Measurements from ENCODE around the gene FGFR2. TPM values are rescaled to one million over a fixed set of nuclear protein-coding genes. Genes with fewer than 3 reads are reported as not detected.
A peak's percentile ranks its signal among the peaks of the same experiment; 100 is the strongest.

The FGFR2 gene
- total RNA-seq, 1 donor from 2014 or later = 0.70 TPM

DNA sequence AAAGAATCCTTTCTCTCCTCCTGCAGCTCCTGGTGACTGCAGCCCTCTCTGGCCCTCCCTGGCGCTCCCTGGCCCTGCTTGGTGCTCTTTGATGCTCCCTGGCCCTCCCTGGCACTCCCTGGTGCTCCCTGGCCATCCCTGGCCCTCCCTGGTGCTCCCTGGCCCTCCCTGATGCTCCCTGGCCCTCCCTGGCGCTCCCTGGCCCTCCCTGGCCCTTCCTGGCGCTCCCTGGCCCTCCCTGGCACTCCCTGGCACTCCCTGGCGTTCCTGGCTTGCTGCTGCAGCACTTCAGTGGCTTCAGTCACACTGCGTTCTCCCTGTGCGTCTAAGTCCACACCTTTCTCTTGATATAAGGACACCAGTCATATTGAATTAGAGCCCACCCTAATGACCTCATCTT lies 15.2 kb upstream of the FGFR2 start:
- ATAC-seq = no peak
- no peak for DNase-seq (ENCODE audit: missing footprints)
- intact Hi-C loops (cut with DNase I) = no loop called here

DNA sequence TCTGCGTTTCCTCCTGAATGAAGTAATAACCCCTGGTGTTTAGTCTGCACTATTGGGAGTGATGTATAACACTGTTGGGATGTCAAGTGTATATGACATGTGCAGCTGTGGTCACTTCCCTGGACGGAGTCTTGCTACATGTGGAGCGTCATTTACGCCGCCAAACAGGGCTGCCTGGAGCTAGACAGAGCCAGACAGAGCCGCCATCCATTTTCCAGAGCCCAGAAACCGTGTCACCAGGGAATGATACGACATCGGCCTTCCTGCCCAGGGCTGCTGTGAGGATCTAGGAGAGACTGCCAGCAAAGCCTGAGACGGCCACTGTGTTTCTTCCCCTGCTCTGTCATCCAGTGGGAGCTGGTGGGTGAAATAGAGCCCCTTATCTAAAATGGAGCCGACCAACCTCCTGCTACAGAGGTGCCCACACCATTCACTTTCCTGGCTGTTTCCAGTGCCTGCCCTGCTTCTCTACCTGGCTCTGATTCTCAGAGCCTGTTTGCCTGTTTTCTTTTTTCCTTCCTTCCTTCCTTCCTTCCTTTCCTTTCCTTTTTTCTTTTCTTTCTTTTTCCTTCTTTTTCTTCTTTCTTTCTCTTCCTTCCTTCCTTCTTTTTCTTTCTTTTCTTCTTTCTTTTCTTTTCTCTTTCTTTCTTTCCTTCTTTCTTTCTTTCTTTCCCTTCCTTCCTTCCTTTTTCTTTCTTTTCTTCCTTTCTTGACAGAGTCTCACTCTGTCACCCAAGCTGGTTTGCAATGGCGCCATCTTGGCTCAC lies 13.3 kb upstream of the FGFR2 start:
- DNase-seq (ENCODE audit: missing footprints) (no peak), ATAC-seq (no peak)
- intact Hi-C loops (cut with DNase I) = no loop called here

GRCh38 chr10:121610798-121611323 lies 12.6 kb upstream of the FGFR2 start:
- ATAC-seq (no peak), DNase-seq (ENCODE audit: missing footprints) (no peak)
- intact Hi-C loops (cut with DNase I) = no loop called here

GRCh38 chr10:121609426-121610380 lies 11.5 kb upstream of the FGFR2 start:
- ATAC-seq = no peak
- intact Hi-C loops (cut with DNase I) = loop anchor here (5.0 to 10.0 kb wide), 2 partner anchors 125 to 667 kb away; no protein-coding TSS in a partner anchor
- DNase-seq (ENCODE audit: missing footprints) = no peak

DNA sequence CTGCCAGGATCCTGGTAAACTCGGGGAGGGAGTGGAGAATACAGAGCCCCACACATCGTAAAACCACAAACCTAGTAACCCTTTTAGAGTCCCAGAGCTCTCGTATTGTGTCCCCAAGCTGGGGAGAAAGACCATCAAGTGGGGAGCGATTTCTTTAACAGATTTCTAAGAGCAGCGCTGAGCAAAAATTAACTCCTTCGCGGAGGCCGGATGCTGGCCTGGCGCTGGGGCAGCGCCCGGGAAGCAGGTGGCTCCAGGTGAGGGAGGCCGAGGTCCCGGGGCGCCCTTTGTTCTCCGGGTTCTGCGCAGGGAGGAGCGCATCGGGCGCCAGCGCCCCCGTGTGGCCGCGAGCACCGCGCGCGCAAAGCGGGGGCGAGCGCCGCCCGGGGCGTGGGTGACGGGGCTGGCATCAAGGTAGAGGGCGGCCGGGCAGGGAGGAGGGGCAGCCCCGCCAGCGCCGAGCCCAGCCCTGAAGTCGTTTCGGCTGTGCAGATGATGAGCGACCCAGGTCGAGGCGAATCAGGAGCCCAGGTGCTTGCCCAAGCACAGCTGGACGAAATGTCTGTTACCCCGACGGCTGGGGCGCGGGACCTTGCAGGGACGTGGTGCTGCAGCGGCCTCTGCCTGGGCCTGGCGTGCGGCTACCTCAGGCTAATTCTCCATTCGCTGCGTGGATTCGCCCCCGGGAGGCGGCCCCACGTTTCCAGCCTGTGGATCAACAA lies 10.4 kb upstream of the FGFR2 start:
- intact Hi-C loops (cut with DNase I) = loop anchor here (5.0 to 10.0 kb wide), 2 partner anchors 126 to 666 kb away; no protein-coding TSS in a partner anchor
- ATAC-seq = peak; percentile 91
- no peak for DNase-seq (ENCODE audit: missing footprints)

- no peak for DNase-seq (ENCODE audit: missing footprints)
- intact Hi-C loops (cut with DNase I) = loop anchor here (5.0 to 10.0 kb wide), 2 partner anchors 127 to 665 kb away; no protein-coding TSS in a partner anchor
- ATAC-seq = no peak
Measured at GRCh38 chr10:121607310-121608055, 9.2 kb upstream of the FGFR2 start.

DNA sequence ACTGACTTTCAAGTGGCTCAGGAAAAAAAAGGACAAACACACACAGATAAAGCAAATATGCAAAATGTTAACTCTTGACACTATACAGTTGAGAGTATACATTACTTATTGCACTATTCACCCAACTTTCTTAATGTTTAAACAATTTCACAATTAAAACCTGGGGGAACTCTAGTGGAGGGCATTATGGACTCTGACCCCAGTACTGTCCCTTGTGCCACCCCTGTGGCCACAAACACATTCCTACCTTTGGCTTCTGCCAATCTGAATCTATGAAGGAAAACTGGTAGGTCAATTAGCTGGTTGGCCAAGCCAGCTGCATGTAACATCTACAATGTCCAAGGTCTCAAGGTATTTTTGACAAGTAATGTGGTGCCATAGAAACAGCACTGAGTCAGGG lies 7.5 kb upstream of the FGFR2 start:
- intact Hi-C loops (cut with DNase I) = loop anchor here (5.0 to 10.0 kb wide), 2 partner anchors 129 to 663 kb away; no protein-coding TSS in a partner anchor
- DNase-seq (ENCODE audit: missing footprints) = no peak
- ATAC-seq = no peak

DNA sequence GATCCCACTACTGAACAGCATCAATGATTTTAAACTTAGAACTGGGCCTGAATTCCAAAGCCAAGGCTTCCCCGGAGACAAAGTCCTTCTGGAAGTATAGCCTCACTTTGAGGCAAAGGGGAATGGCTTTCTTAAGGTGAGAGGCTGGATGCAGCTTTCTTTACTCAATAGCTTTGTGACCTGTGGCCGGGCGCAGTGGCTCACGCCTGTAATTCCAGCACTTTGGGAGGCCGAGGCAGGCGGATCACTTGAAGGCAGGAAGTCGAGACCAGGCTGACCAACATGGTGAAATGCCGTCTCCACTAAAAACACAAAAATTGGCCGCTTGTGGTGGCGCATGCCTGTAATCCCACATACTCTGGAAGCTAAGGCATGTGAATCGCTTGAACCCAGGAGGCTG lies 3.2 kb upstream of the FGFR2 start:
- DNase-seq (ENCODE audit: missing footprints) = no peak
- intact Hi-C loops (cut with DNase I) = loop anchor here (10.0 kb wide), 1 partner anchor 133 kb away; no protein-coding TSS in a partner anchor
- no peak for ATAC-seq

DNA sequence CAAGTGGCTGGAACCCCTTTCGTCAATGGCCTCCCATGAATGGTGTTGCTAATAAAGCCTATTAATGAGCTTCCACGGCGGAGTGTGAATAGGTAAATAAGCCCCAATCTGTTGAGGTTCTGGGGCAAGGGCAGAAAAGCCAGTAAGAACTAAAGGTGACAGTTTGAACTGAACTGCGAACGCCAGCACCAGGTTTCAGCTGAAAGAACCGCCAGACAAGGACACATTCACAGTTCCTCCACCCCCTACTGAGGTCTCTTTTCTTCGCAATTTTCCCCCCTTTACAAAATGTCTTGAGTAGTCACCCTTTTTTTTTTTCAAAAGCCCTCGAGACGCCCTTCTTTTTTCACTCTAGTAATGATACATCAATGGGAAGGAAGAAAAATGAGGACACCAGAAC lies 2.4 kb upstream of the FGFR2 start:
- no peak for ATAC-seq
- no peak for DNase-seq (ENCODE audit: missing footprints)
- intact Hi-C loops (cut with DNase I) = loop anchor here (10.0 kb wide), 1 partner anchor 134 kb away; no protein-coding TSS in a partner anchor

GRCh38 chr10:121599947-121600346 lies 1.7 kb upstream of the FGFR2 start:
- no peak for DNase-seq (ENCODE audit: missing footprints)
- intact Hi-C loops (cut with DNase I) = loop anchor here (10.0 kb wide), 1 partner anchor 135 kb away; no protein-coding TSS in a partner anchor
- no peak for ATAC-seq

- DNase-seq (ENCODE audit: missing footprints) = no peak
- intact Hi-C loops (cut with DNase I) = no loop called here
- no peak for ATAC-seq
Measured at GRCh38 chr10:121597504-121598262, 561 bp downstream of the FGFR2 start.

- ATAC-seq (peak; percentile 54), DNase-seq (ENCODE audit: missing footprints) (peak; percentile 77)
- intact Hi-C loops (cut with DNase I) = no loop called here
Measured at GRCh38 chr10:121596689-121597503, 1.3 kb downstream of the FGFR2 start.

GRCh38 chr10:121595806-121596688 lies 2.2 kb downstream of the FGFR2 start:
- no peak for ATAC-seq
- intact Hi-C loops (cut with DNase I) = no loop called here
- DNase-seq (ENCODE audit: missing footprints) = no peak

DNA sequence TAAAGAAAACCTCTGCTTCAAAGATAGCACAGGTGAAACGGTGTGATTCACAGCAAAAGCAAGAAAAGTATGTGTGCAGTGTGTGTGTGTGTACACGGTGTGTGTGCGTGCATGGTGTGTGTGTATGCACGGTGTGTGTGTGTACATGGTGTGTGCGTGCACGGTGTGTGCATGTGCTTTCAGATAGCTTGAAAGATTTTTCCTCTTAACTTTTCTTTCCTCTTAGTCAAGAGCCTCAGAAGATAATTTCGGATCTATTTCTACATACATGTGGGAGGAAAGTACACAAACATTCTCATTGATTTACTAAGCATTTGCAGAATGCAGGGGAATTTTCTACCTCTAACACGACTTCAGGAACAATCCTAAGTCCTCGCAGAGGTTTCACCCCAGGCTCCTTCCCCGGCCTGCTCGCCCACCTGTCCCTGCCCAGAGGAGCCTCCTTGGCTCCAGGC lies 2.9 kb downstream of the FGFR2 start:
- no peak for DNase-seq (ENCODE audit: missing footprints)

GRCh38 chr10:121594623-121595350 lies 3.5 kb downstream of the FGFR2 start:
- intact Hi-C loops (cut with DNase I) = no loop called here
- DNase-seq (ENCODE audit: missing footprints) = no peak
- ATAC-seq = no peak

More for the DNA sequence above, 2.9 kb downstream of the FGFR2 start:
- ATAC-seq = no peak
- intact Hi-C loops (cut with DNase I) = no loop called here
